ENCODE results near the gene LRRC56.

GRCh38 chr11:491358-491757, 46.0 kb upstream of the LRRC56 start:
- TF ChIP-seq CTCF (IDR thresholded peaks at IDR 0.05) (no peak), MLX (CRISPR knock-in tag; IDR thresholded peaks at IDR 0.05) (no peak), ATF3 (CRISPR knock-in tag; conservative IDR thresholded peaks at IDR 0.05) (no peak), ATF6 (CRISPR knock-in tag; IDR thresholded peaks at IDR 0.05) (no peak), IRF1 (CRISPR knock-in tag; IDR thresholded peaks at IDR 0.05) (no peak), E2F4 (CRISPR knock-in tag; IDR thresholded peaks at IDR 0.05; ENCODE audit: borderline replicate concordance, low read depth) (no peak), USF2 (CRISPR knock-in tag; IDR thresholded peaks at IDR 0.05) (no peak), CDX4 (CRISPR knock-in tag; IDR thresholded peaks at IDR 0.05; ENCODE audit: borderline replicate concordance) (no peak), ZNF423 (CRISPR knock-in tag; IDR thresholded peaks at IDR 0.05) (no peak), MAX (CRISPR knock-in tag; IDR thresholded peaks at IDR 0.05) (no peak), KAT7 (CRISPR knock-in tag; IDR thresholded peaks at IDR 0.05; ENCODE audit: borderline replicate concordance) (no peak)
